GM12878 (cell line): Measurements from ENCODE around the gene ADCY6. TPM values are rescaled to one million over a fixed set of nuclear protein-coding genes. Genes with fewer than 3 reads are reported as not detected.

Experiments used
- ATAC-seq: fragments of 200-7000 bp; cut with Tn5 transposase; 3 replicates; pipeline ENCODE4 v1.9.1; 2020; ENCODE audit warnings: mild to moderate bottlenecking, moderate library complexity
- BruUV-seq: library from RNA; stranded (reverse); fragments of 400-500 nt; replicated peaks from 2 replicates; lab custom pipeline; 2021; lab: Mats Ljungman, UMichigan
- CTCF ChIA-PET: fragments of 300-600 bp; sonication (Branson Sonifier 250); formaldehyde crosslinking; extraction: SDS; loops from one replicate; lab custom pipeline; 2021; ENCODE audit warnings: inconsistent platforms; lab: Yijun Ruan, JAX
- POLR2A ChIA-PET: fragments of 350-600 bp; formaldehyde crosslinking; extraction: SDS; loops from one replicate; lab custom pipeline; 2021; ENCODE audit warnings: inconsistent platforms; lab: Charles Lee
- RAD21 ChIA-PET: fragments of 300-600 bp; sonication (Branson Sonifier 250); formaldehyde crosslinking; loops from one replicate; lab custom pipeline; 2023; ENCODE audit warnings: antibody characterized with exemption; ENCODE audit not compliant: unreplicated experiment; lab: Charles Lee
- SMC1A ChIA-PET: fragments of 300-600 bp; sonication (Branson Sonifier 250); formaldehyde crosslinking; loops from one replicate; lab custom pipeline; 2023; ENCODE audit not compliant: unreplicated experiment, uncharacterized antibody; lab: Charles Lee
- DNase-seq: peaks from one replicate; pipeline ENCODE4 v3.0.0-alpha.2; 2011; ENCODE audit warnings: low read depth, low spot score
- FAIRE-seq: peaks from 3 replicates; lab custom pipeline; 2011; peaks lifted over from hg19 to GRCh38; lab: Jason Lieb, UNC
- H2AFZ ChIP-seq: 2 replicates; pipeline ENCODE4 v1.6.0; 2011; ENCODE audit warnings: low read depth, low read length, control low read depth; ENCODE audit not compliant: control insufficient read depth
- H3K27ac ChIP-seq: 2 replicates; pipeline ENCODE4 v1.5.1; 2011; ENCODE audit warnings: control low read depth; ENCODE audit not compliant: control insufficient read depth, insufficient read depth
- H3K27me3 ChIP-seq, 2 experiments: replicated peaks in 1 of 2; 2 replicates each; pipeline versions ENCODE4 v1.6.0 to v1.6.1; 2011; ENCODE audit warnings: low read length in 1 of 2; ENCODE audit not compliant: control insufficient read depth in 2 of 2, insufficient read depth in 2 of 2
- H3K36me3 ChIP-seq, 2 experiments: 2 replicates each; pipeline ENCODE4 v1.5.1; 2011; ENCODE audit warnings: low read length in 1 of 2; ENCODE audit not compliant: control insufficient read depth in 2 of 2, insufficient read depth in 2 of 2
- H3K4me1 ChIP-seq: 2 replicates; pipeline ENCODE4 v1.6.1; 2011; ENCODE audit warnings: mild to moderate bottlenecking, low read length, moderate library complexity, mixed read lengths; ENCODE audit not compliant: control insufficient read depth, insufficient read depth
- H3K4me2 ChIP-seq: 2 replicates; pipeline ENCODE4 v1.6.0; 2011; ENCODE audit warnings: control low read depth; ENCODE audit not compliant: control insufficient read depth, insufficient read depth
- H3K4me3 ChIP-seq: fragments of 200-600 bp; sonication (generic); 2 replicates; pipeline ENCODE4 v1.5.1; 2016
- H3K79me2 ChIP-seq: 2 replicates; pipeline ENCODE4 v1.6.0; 2011; ENCODE audit warnings: low read length; ENCODE audit not compliant: control insufficient read depth, insufficient read depth
- H3K9ac ChIP-seq: 2 replicates; pipeline ENCODE4 v1.8.0; 2011; ENCODE audit warnings: low read length, control low read depth, mixed read lengths; ENCODE audit not compliant: control insufficient read depth, insufficient read depth
- H3K9me3 ChIP-seq: replicated peaks from 3 replicates; pipeline ENCODE4 v1.5.1; 2011; ENCODE audit warnings: mild to moderate bottlenecking, low read length; ENCODE audit not compliant: control insufficient read depth, insufficient read depth
- H4K20me1 ChIP-seq: 2 replicates; pipeline ENCODE4 v1.6.0; 2011; ENCODE audit not compliant: control insufficient read depth, insufficient read depth
- CBFB ChIP-seq: IDR thresholded peaks from 2 replicates; pipeline ENCODE4 v1.6.1; 2016; ENCODE audit warnings: antibody characterized with exemption, low read depth
- DPF2 ChIP-seq: fragments of 450-650 bp; IDR thresholded peaks from 2 replicates; pipeline ENCODE4 v1.6.1; 2017; ENCODE audit warnings: mild to moderate bottlenecking
- HDGF ChIP-seq: fragments of 450-650 bp; IDR thresholded peaks from 2 replicates; pipeline ENCODE4 v1.6.1; 2016; ENCODE audit warnings: antibody characterized with exemption
- JUND ChIP-seq: IDR thresholded peaks from 2 replicates; pipeline ENCODE4 v1.6.1; 2012; ENCODE audit warnings: low read depth, mild to moderate bottlenecking, low read length, improper control_type of control experiment, moderate library complexity
- LARP7 ChIP-seq: fragments of 450-650 bp; IDR thresholded peaks from 2 replicates; pipeline ENCODE4 v1.6.1; 2017; ENCODE audit warnings: mild to moderate bottlenecking
- MLLT1 ChIP-seq: fragments of 450-650 bp; IDR thresholded peaks from 2 replicates; pipeline ENCODE4 v1.6.1; 2016; ENCODE audit warnings: mild to moderate bottlenecking
- PML ChIP-seq: IDR thresholded peaks from 2 replicates; pipeline ENCODE4 v1.6.1; 2012; ENCODE audit warnings: low read length, inconsistent platforms
- POU2F2 ChIP-seq: IDR thresholded peaks from 3 replicates; pipeline ENCODE4 v1.6.1; 2011; ENCODE audit warnings: low read depth, mild to moderate bottlenecking, low read length, borderline replicate concordance
- RFX5 ChIP-seq: IDR thresholded peaks from 2 replicates; pipeline ENCODE4 v1.6.1; 2011; ENCODE audit warnings: low read depth, low read length, improper control_type of control experiment
- SUZ12 ChIP-seq: fragments of 200-600 bp; sonication (generic); IDR thresholded peaks from one replicate; pipeline ENCODE4 v1.6.1; 2018; ENCODE audit warnings: antibody characterized with exemption, mild to moderate bottlenecking; ENCODE audit not compliant: unreplicated experiment
- WGBS: methylation state at CpG from one replicate; pipeline ENCODE4 v1.1.6; 2016; ENCODE audit warnings: low lambda C conversion rate; ENCODE audit not compliant: insufficient replicate concordance, insufficient coverage; ENCODE audit errors: missing lambda C conversion rate; 5-methylcytosine and 5-hydroxymethylcytosine counted together
- in situ Hi-C: fragments of 300-500 bp; cut with MboI; formaldehyde crosslinking; loops from 9 replicates; pipeline ENCODE4 v1.14.3; 2018; ENCODE audit warnings: mixed read lengths
- intact Hi-C: fragments of 100-400 bp; cut with micrococcal nuclease; formaldehyde crosslinking; loops from one replicate; pipeline ENCODE4 v1.14.2; 2022; ENCODE audit not compliant: unreplicated experiment
- polyA plus RNA-seq, 11 experiments: library from polyadenylated mRNA; depleted of rRNA in 4 of 11; unstranded in 6 of 11; stranded (reverse) in 5 of 11; fragments of >200 nt; fragmentation: Nextera tagmentation in 4 of 11; fragmentation: Illumina TruSeq in 1 of 11; extraction: Ambion mirVana in 4 of 11; extraction: Trizol in 1 of 11; gene quantifications; 1 replicate in 1 of 11; 2 replicates in 10 of 11; pipeline versions ENCODE4 v1.2.1 to v1.2.3, GENCODE V29; 2011 to 2016; ENCODE audit warnings: inconsistent platforms in 2 of 11, missing spikeins in 2 of 11, low read depth in 1 of 11
- total RNA-seq, 4 experiments: library from RNA; depleted of rRNA in 3 of 4; stranded (reverse); fragments of >200 nt in 3 of 4; fragmentation: Illumina TruSeq in 1 of 4; extraction: Trizol in 1 of 4; gene quantifications; 2 replicates each; pipeline versions ENCODE4 v1.2.1 to v1.2.3, GENCODE V29; 2013 to 2021

ADCY6 gene
- total and polyA plus RNA-seq, 10 of the 15 experiments (the other 5 are each of a cell fraction or from before 2014, with no cell fraction given): 0.03 to 2.0 (median 0.14) TPM; not detected in 1

- TF ChIP-seq MLLT1: no peak
- TF ChIP-seq HDGF: no peak
- TF ChIP-seq POU2F2: no peak
- TF ChIP-seq SUZ12: no peak
- no peak for TF ChIP-seq DPF2
Measured at GRCh38 chr12:48826209-48826855, 37.4 kb upstream of the ADCY6 start (continued).

- H3K4me3 ChIP-seq: no peak overlapping the region
- in situ Hi-C loops: no loop called here
- peaks cover 0 to 2% of the 10 kb centered on the region in 2 experiments; a peak in 3 of 4 replicates for H3K27me3 ChIP-seq
- H3K9me3 ChIP-seq: no peaks in the 10 kb centered on the region
- H3K27ac ChIP-seq: no peak overlapping the region
- CTCF ChIA-PET: interaction anchor here (4.2 kb wide), 1 partner anchor 10 kb away, joined by 26 read pairs; no protein-coding TSS in a partner anchor
- no peaks in the 10 kb centered on the region; the same call in 1 of the 2 replicates for H3K4me1 ChIP-seq
- H2AFZ ChIP-seq: no peak overlapping the region
- DNase-seq (no peak), ATAC-seq (no peak), FAIRE-seq (no peak)
- H3K9ac ChIP-seq: no peak overlapping the region
- SMC1A ChIA-PET: interaction anchor here (1.4 kb wide), 1 partner anchor 40 kb away, joined by 3 read pairs; the partner anchor contains the start of gene RND1
- POLR2A ChIA-PET: no interaction called here
- H4K20me1 ChIP-seq: no peaks in the 10 kb centered on the region
- no peaks in the 10 kb centered on the region for H3K79me2 ChIP-seq
- no TSS peak for BruUV-seq
- WGBS: 85% methylated on average over 4 of the region's 4 CpGs
- no peak overlapping the region for H3K4me2 ChIP-seq
- intact Hi-C loops: no loop called here
- H3K36me3 ChIP-seq: peaks cover 7 to 11% of the 10 kb centered on the region in 2 experiments; a peak in 3 of 4 replicates
- RAD21 ChIA-PET: interaction anchor here (1.5 kb wide), 1 partner anchor 172 kb away, joined by 3 read pairs; no protein-coding TSS in a partner anchor
- no peak for TF ChIP-seq JUND
- TF ChIP-seq PML: no peak
- TF ChIP-seq CBFB: no peak
- TF ChIP-seq LARP7: no peak
- no peak for TF ChIP-seq RFX5
Measured at GRCh38 chr12:48824905-48825304, 36.0 kb upstream of the ADCY6 start.
